IPS-18a (cell line): ENCODE measurements around the gene TESK1.
A peak's percentile ranks its signal among the peaks of the same experiment; 100 is the strongest.
"Not testable (repeated sequence)": the region's sequence is repeated elsewhere in the genome, so short reads cannot be mapped to it uniquely, and the experiment has no call there.

Experiments used
- H3K27ac ChIP-seq: one replicate; pipeline ENCODE4 v1.5.1; 2013; ENCODE audit warnings: low read length
- H3K27me3 ChIP-seq: one replicate; pipeline ENCODE4 v1.6.1; 2013; ENCODE audit warnings: mild to moderate bottlenecking, low read length; ENCODE audit not compliant: control insufficient read depth, insufficient read depth
- H3K36me3 ChIP-seq: one replicate; pipeline ENCODE4 v1.6.1; 2013; ENCODE audit warnings: low read depth, low read length; ENCODE audit not compliant: control insufficient read depth
- H3K4me1 ChIP-seq: one replicate; pipeline ENCODE4 v1.6.1; 2013; ENCODE audit warnings: low read depth, low read length; ENCODE audit not compliant: control insufficient read depth
- H3K4me3 ChIP-seq: one replicate; pipeline ENCODE4 v1.5.1; 2013; ENCODE audit warnings: low read length
- H3K9ac ChIP-seq: one replicate; pipeline ENCODE4 v1.6.1; 2013; ENCODE audit warnings: mild to moderate bottlenecking, low read length, moderate library complexity
- H3K9me3 ChIP-seq: one replicate; pipeline ENCODE4 v1.6.1; 2013; ENCODE audit warnings: low read depth, low read length; ENCODE audit not compliant: control insufficient read depth

Gene TESK1

GRCh38 chr9:35639631-35640030 lies 34.6 kb downstream of the TESK1 start:
- no peaks in the 10 kb centered on the region for H3K9me3 ChIP-seq
- H3K4me3 ChIP-seq = no peak overlapping the region
- H3K36me3 ChIP-seq = no peaks in the 10 kb centered on the region
- H3K27ac ChIP-seq = no peak overlapping the region
- no peaks in the 10 kb centered on the region for H3K4me1 ChIP-seq
- no peaks in the 10 kb centered on the region for H3K27me3 ChIP-seq
- no peak overlapping the region for H3K9ac ChIP-seq

- not testable (repeated sequence) for H3K27ac ChIP-seq, H3K4me1 ChIP-seq, H3K4me3 ChIP-seq, H3K9me3 ChIP-seq, H3K27me3 ChIP-seq, H3K9ac ChIP-seq, H3K36me3 ChIP-seq
Observed at GRCh38 chr9:35640431-35640830, 35.4 kb downstream of the TESK1 start.

GRCh38 chr9:35641478-35641877 lies 36.4 kb downstream of the TESK1 start:
- not testable (repeated sequence) for H3K27ac ChIP-seq, H3K27me3 ChIP-seq

GRCh38 chr9:35643046-35643445 lies 38.0 kb downstream of the TESK1 start:
- Histone ChIP-seq H3K4me1 (peaks cover 4% of the 10 kb centered on the region), H3K36me3 (no peaks in the 10 kb centered on the region), H3K27me3 (peaks cover 4% of the 10 kb centered on the region), H3K4me3 (no peak overlapping the region), H3K27ac (no peak overlapping the region), H3K9me3 (no peaks in the 10 kb centered on the region), H3K9ac (no peak overlapping the region)

More at GRCh38 chr9:35641478-35641877, 36.4 kb downstream of the TESK1 start:
- H3K36me3 ChIP-seq, H3K9ac ChIP-seq, H3K4me3 ChIP-seq, H3K9me3 ChIP-seq, H3K4me1 ChIP-seq: not testable (repeated sequence)

DNA sequence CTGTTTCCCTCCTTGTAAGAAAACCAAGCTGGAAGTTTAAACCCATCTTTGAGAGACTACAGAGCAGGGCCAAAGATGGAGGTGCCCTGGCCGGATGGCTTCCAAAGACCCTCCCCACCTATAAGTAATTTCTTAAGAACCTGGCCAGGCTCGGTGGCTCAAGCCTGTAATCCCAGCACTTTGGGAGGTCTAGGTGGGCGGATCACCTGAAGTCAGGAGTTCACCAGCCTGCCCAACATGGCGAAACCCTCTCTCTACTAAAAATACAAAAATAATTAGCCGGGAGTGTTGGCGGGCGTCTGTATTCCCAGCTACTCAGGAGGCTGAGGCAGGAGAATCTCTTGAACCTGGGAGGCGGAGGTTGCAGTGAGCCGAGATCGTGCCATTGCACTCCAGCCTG lies 40.7 kb downstream of the TESK1 start:
- H3K9me3 ChIP-seq, H3K27ac ChIP-seq, H3K27me3 ChIP-seq, H3K36me3 ChIP-seq: not testable (repeated sequence)
- peak overlapping the region; percentile 90 for H3K4me3 ChIP-seq
- peaks cover 12% of the 10 kb centered on the region for H3K4me1 ChIP-seq
- peak overlapping the region; percentile 43 for H3K9ac ChIP-seq

GRCh38 chr9:35646153-35646532 lies 41.1 kb downstream of the TESK1 start:
- H3K27ac ChIP-seq = no peak overlapping the region
- H3K36me3 ChIP-seq = no peaks in the 10 kb centered on the region
- peaks cover 4% of the 10 kb centered on the region for H3K27me3 ChIP-seq
- peak overlapping the region; percentile 90 for H3K4me3 ChIP-seq
- peak overlapping the region; percentile 43 for H3K9ac ChIP-seq
- no peaks in the 10 kb centered on the region for H3K9me3 ChIP-seq
- peaks cover 16% of the 10 kb centered on the region for H3K4me1 ChIP-seq

DNA sequence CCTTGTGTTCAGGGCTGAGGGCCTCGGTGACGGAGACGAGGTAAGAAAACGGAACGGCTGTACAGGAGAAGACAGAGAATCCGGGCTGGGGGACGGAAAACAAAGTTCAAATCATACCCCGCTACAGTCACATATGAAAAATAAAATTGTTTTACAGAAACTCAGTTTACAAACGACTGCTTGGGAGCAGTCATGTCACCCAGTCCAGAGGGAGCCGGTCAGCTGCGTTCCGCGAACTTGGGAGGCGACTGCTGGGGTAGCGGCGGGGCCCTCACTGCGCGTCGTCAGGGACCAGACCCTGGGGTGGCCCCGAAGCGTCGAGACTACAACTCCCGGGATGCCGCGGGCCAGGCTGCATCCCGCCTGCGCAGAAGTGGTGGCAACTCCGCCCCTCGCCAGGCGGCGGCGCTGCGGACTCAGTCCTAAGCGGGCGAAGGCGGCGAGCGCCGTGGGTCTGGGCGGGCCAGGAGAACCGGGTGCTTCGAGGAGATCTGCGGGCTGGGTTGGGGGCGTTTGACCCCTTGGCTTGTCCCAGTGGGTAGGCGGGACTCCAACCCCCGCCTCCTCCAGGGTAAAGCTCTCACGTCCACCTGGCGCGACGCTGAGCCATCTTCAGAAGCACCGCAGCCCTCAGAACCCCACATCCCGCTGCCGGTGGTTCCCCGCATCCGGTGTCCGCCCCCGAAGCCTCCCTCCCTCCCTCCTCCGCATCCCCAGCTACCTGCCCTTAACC lies 41.6 kb downstream of the TESK1 start:
- peaks cover 19% of the 10 kb centered on the region for H3K4me1 ChIP-seq
- H3K36me3 ChIP-seq = no peaks in the 10 kb centered on the region
- peaks cover 4% of the 10 kb centered on the region for H3K27me3 ChIP-seq
- H3K9ac ChIP-seq = peak overlapping the region; percentile 43
- H3K27ac ChIP-seq = no peak overlapping the region
- no peaks in the 10 kb centered on the region for H3K9me3 ChIP-seq
- peak overlapping the region; percentile 90 for H3K4me3 ChIP-seq

DNA sequence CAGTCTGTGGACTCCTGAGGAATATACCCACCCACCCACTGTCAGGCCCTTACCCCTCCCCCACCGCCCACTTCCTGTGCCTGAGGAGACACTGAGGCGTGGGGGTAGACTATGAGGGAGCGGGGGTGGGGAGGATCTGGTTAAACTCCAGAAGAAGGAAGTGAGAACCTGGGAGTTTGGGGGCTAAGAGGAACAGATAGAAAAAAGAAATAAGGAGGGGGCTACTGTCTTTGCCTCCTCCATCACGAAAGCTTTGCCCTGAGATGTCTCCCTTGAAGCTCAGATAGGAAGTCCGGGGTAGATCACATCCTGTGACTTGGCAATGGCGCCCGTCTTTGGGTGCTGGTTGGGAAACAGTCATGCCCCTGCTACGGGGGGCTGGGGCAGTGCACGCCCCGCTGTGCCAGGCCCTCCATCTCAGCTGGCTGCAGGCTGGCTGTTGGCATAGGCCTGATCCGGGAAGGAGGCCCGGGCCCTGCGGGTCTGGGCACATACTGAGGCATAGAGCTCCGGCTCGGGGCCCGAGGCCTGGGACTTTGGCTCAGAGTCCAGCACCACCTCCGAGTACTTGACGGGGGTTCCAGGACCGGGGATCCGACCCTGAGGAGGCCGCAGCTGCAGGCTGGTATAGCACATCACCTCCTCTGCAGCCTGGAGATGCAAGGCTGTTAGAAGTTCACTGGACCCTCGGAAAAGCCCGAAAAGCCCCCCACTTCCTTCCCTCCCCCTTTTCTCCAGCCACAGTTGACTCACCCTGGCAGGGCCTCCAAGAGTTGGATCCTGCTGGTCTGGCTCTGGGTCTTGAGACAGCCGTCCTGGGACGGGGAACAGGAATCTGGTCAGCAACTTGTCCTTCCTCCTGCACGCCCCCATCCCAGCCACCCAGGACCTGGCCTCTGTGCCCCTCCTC lies 44.6 kb downstream of the TESK1 start:
- no peak overlapping the region for H3K4me3 ChIP-seq
- H3K9ac ChIP-seq = no peak overlapping the region

GRCh38 chr9:35650341-35651158 lies 45.5 kb downstream of the TESK1 start, which contains the start of gene SIT1:
SIT1 (minus strand) TSS chr9:35650931; CDS start chr9:35650853, 78 bp downstream.
- no peaks in the 10 kb centered on the region for H3K9me3 ChIP-seq
- H3K27ac ChIP-seq = no peak within 1 kb of the TSS
- H3K4me1 ChIP-seq = peaks cover 19% of the 10 kb centered on the region
- no peak within 1 kb of the TSS for H3K9ac ChIP-seq
- H3K36me3 ChIP-seq = no peaks in the 10 kb centered on the region
- peak within 1 kb of the TSS; percentile 31 for H3K4me3 ChIP-seq
- H3K27me3 ChIP-seq = peaks cover 4% of the 10 kb centered on the region

More for the DNA sequence above, 44.6 kb downstream of the TESK1 start:
- no peaks in the 10 kb centered on the region for H3K9me3 ChIP-seq
- no peaks in the 10 kb centered on the region for H3K36me3 ChIP-seq
- no peak overlapping the region for H3K27ac ChIP-seq
- peaks cover 4% of the 10 kb centered on the region for H3K27me3 ChIP-seq
- H3K4me1 ChIP-seq = peaks cover 19% of the 10 kb centered on the region

DNA sequence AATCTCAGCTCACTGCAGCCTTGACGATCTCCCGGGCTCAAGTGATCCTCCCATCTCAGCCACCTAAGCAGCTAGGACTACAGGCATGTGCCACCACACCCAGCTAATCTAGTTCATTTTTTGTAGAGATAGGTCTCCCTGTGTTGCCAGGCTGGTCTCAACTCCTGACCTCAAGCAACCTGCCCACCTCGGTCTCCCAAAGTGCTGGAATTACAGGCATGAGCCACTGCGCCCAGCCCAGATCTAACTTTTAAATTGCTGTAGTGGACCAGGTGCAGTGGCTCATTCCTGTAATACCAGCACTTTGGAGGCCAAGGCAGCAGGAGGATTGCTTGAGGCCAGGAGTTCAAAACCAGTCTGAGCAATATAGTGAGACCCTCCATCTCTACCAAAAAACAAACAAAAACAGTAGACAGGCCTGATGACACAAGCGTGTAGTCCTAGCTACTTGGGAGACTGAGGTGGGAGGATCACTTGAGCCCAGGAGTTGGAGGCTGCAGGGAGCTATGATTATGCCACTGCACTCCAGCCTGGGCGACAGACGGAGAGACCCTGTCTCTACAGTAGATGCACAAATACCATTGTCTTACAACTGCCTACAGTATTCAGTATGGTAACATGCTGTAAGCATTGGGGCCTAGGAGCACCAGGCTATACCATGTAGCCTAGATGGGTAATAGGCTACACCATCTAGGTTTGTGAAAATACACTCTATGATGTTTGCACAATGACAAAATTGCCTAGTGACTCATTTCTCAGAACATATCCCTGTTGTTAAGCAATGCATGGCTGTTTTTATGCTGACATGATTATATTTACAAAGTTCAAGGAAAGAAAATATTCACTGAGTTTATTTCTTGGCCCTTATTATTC lies 47.1 kb downstream of the TESK1 start:
- no peaks in the 10 kb centered on the region for H3K36me3 ChIP-seq
- no peak overlapping the region for H3K27ac ChIP-seq
- H3K9me3 ChIP-seq = no peaks in the 10 kb centered on the region
- H3K9ac ChIP-seq = no peak overlapping the region
- H3K27me3 ChIP-seq = peaks cover 17% of the 10 kb centered on the region
- peaks cover 22% of the 10 kb centered on the region for H3K4me1 ChIP-seq
- H3K4me3 ChIP-seq = no peak overlapping the region
